Caco-2 (cell line): ENCODE results near the gene SORCS2. TPM values are rescaled to one million over a fixed set of nuclear protein-coding genes. Genes with fewer than 3 reads are reported as not detected.

Experiments used
- BruUV-seq: library from RNA; stranded (reverse); fragments of 400-500 nt; replicated peaks from 2 replicates; lab custom pipeline; 2021; lab: Mats Ljungman, UMichigan
- CTCF ChIA-PET: fragments of 300-600 bp; sonication (Branson Sonifier 250); formaldehyde crosslinking; loops from one replicate; lab custom pipeline; 2022; ENCODE audit warnings: antibody characterized with exemption; lab: Charles Lee
- POLR2A ChIA-PET: fragments of 300-600 bp; sonication (Branson Sonifier 250); formaldehyde crosslinking; loops from one replicate; lab custom pipeline; 2022; ENCODE audit warnings: antibody characterized with exemption; lab: Charles Lee
- DNase-seq, 2 experiments: peaks; one replicate each; pipeline versions ENCODE4 v3.0.0 to v3.0.0-alpha.2; 2020 to 2022
- H3K27me3 ChIP-seq: replicated peaks from 2 replicates; pipeline ENCODE4 v1.6.0; 2011; ENCODE audit warnings: low read length; ENCODE audit not compliant: control insufficient read depth, insufficient read depth
- H3K36me3 ChIP-seq: 2 replicates; pipeline ENCODE4 v1.5.1; 2011; ENCODE audit warnings: low read length; ENCODE audit not compliant: control insufficient read depth, insufficient read depth
- H3K4me1 ChIP-seq: fragments of 250-450 bp; sonication (Bioruptor Pico); 2 replicates; pipeline ENCODE4 v1.5.1; 2020; ENCODE audit warnings: mild to moderate bottlenecking
- H3K4me3 ChIP-seq: 2 replicates; pipeline ENCODE4 v1.5.1; 2011; ENCODE audit warnings: low read depth, mild to moderate bottlenecking, control low read depth, low read length
- H3K9me3 ChIP-seq: fragments of 250-450 bp; sonication (Bioruptor Pico); 2 replicates; pipeline ENCODE4 v1.5.1; 2020; ENCODE audit warnings: mild to moderate bottlenecking, moderate library complexity
- H3K27ac Mint-ChIP-seq: one replicate; pipeline ENCODE4 v1.8.0; 2022; ENCODE audit warnings: mixed read lengths; ENCODE audit not compliant: unreplicated experiment
- H3K27me3 Mint-ChIP-seq: one replicate; pipeline ENCODE4 v1.8.0; 2022; ENCODE audit warnings: mixed read lengths; ENCODE audit not compliant: insufficient read depth, unreplicated experiment
- H3K36me3 Mint-ChIP-seq: one replicate; pipeline ENCODE4 v1.8.0; 2022; ENCODE audit warnings: mild to moderate bottlenecking, mixed read lengths; ENCODE audit not compliant: insufficient read depth, unreplicated experiment
- H3K4me1 Mint-ChIP-seq: one replicate; pipeline ENCODE4 v1.8.0; 2022; ENCODE audit warnings: low read depth, mixed read lengths; ENCODE audit not compliant: unreplicated experiment
- H3K4me3 Mint-ChIP-seq: one replicate; pipeline ENCODE4 v1.8.0; 2022; ENCODE audit warnings: mild to moderate bottlenecking, moderate library complexity, mixed read lengths; ENCODE audit not compliant: unreplicated experiment
- H3K9me3 Mint-ChIP-seq: one replicate; pipeline ENCODE4 v1.8.0; 2022; ENCODE audit warnings: mixed read lengths; ENCODE audit not compliant: unreplicated experiment
- CTCF ChIP-seq, 2 experiments: fragments of 200-600 bp in 1 of 2; IDR thresholded peaks; 1 replicate in 1 of 2; 2 replicates in 1 of 2; pipeline versions ENCODE4 v1.5.1 to v1.8.0; 2011 to 2022; ENCODE audit warnings: antibody characterized with exemption in 1 of 2, control low read depth in 1 of 2, inconsistent platforms in 1 of 2, low read depth in 1 of 2, low read length in 1 of 2, mild to moderate bottlenecking in 1 of 2, moderate library complexity in 1 of 2; ENCODE audit not compliant: insufficient read depth in 1 of 2, severe bottlenecking in 1 of 2, unreplicated experiment in 1 of 2
- intact Hi-C: fragments of 100-400 bp; cut with micrococcal nuclease; formaldehyde crosslinking; loops from one replicate; pipeline ENCODE4 v1.10.0; 2022; ENCODE audit not compliant: unreplicated experiment
- total RNA-seq: library from RNA; stranded (reverse); gene quantifications from 2 replicates; pipeline ENCODE4 v1.2.3, GENCODE V29; 2022

The SORCS2 gene
- total RNA-seq, 1 experiment from 2014 or later, result 1.6 TPM

- POLR2A ChIA-PET, result no interaction called here
- intact Hi-C loops, result no loop called here
- DNase-seq, result no peak
- Mint-ChIP-seq H3K4me3 (no peak overlapping the region), H3K4me1 (no peaks in the 10 kb centered on the region), H3K27ac (no peak overlapping the region), H3K27me3 (no peaks in the 10 kb centered on the region), H3K9me3 (no peaks in the 10 kb centered on the region), H3K36me3 (peaks cover 27% of the 10 kb centered on the region)
- no peak for TF ChIP-seq CTCF (IDR thresholded peaks at IDR 0.05; ENCODE audit: insufficient read depth in 1 of 2, low read depth in 1 of 2, low read length in 1 of 2, severe bottlenecking in 1 of 2, unreplicated experiment in 1 of 2)
- Histone ChIP-seq H3K36me3 (no peaks in the 10 kb centered on the region), H3K4me3 (no peak overlapping the region), H3K4me1 (no peaks in the 10 kb centered on the region), H3K27me3 (no peaks in the 10 kb centered on the region), H3K9me3 (no peaks in the 10 kb centered on the region)
- BruUV-seq, result no TSS peak
- CTCF ChIA-PET, result no interaction called here
Measured at GRCh38 chr4:7784131-7784870, 592.0 kb downstream of the SORCS2 start.

GRCh38 chr4:7785017-7785416 is 592.7 kb downstream of the SORCS2 start:
- Histone ChIP-seq H3K4me1 (no peaks in the 10 kb centered on the region), H3K4me3 (no peak overlapping the region), H3K27me3 (no peaks in the 10 kb centered on the region), H3K9me3 (no peaks in the 10 kb centered on the region), H3K36me3 (no peaks in the 10 kb centered on the region)
- Mint-ChIP-seq H3K36me3 (peaks cover 27% of the 10 kb centered on the region), H3K4me3 (no peak overlapping the region), H3K27me3 (no peaks in the 10 kb centered on the region), H3K4me1 (no peaks in the 10 kb centered on the region), H3K27ac (no peak overlapping the region), H3K9me3 (no peaks in the 10 kb centered on the region)
- ChIA-PET CTCF (no interaction called here), POLR2A (no interaction called here)
- no TSS peak for BruUV-seq
- TF ChIP-seq CTCF (IDR thresholded peaks at IDR 0.05; ENCODE audit: insufficient read depth in 1 of 2, low read depth in 1 of 2, low read length in 1 of 2, severe bottlenecking in 1 of 2, unreplicated experiment in 1 of 2), result no peak
- no peak for DNase-seq
- intact Hi-C loops, result no loop called here

DNA sequence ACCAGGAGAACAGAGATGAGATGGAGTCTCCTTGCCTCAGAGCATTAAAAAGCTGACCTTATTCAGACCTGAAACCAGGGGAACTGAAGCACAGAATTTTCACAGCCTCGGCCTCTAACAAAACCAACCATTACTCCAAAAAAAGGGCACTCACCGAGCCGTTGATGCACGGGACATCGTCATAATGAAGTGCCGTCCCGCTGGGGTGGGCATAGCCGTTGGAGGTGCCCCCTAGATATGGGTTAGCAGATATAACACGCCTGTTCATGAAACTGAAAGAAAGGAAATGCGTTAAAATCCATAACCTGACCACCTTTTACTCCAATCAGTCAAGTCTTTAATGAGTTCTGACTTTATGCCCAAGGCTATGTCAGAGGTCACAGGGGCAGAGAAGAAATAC is 593.7 kb downstream of the SORCS2 start:
- H3K36me3 ChIP-seq, result no peaks in the 10 kb centered on the region
- CTCF ChIA-PET, result no interaction called here

More for the DNA sequence above, 593.7 kb downstream of the SORCS2 start:
- POLR2A ChIA-PET, result no interaction called here
- H3K36me3 Mint-ChIP-seq, result peaks cover 24% of the 10 kb centered on the region
- H3K4me3 Mint-ChIP-seq, result no peak overlapping the region
- H3K4me3 ChIP-seq, result no peak overlapping the region
- no peaks in the 10 kb centered on the region for H3K9me3 ChIP-seq
- H3K4me1 Mint-ChIP-seq, result no peaks in the 10 kb centered on the region
- no TSS peak for BruUV-seq
- H3K27me3 ChIP-seq, result no peaks in the 10 kb centered on the region
- intact Hi-C loops, result no loop called here
- no peaks in the 10 kb centered on the region for H3K4me1 ChIP-seq
- no peaks in the 10 kb centered on the region for H3K9me3 Mint-ChIP-seq
- no peak overlapping the region for H3K27ac Mint-ChIP-seq
- no peak for DNase-seq
- no peaks in the 10 kb centered on the region for H3K27me3 Mint-ChIP-seq
- no peak for TF ChIP-seq CTCF (IDR thresholded peaks at IDR 0.05; ENCODE audit: insufficient read depth in 1 of 2, low read depth in 1 of 2, low read length in 1 of 2, severe bottlenecking in 1 of 2, unreplicated experiment in 1 of 2)
